HG03045 (cell line): ENCODE results near the gene ZC3H10.
"Not testable (repeated sequence)": the region's sequence is repeated elsewhere in the genome, so short reads cannot be mapped to it uniquely, and the experiment has no call there.

Experiments used
- ATAC-seq: cut with Tn5 transposase; IDR thresholded peaks from one replicate; pipeline ENCODE4 v1.9.1; 2021; ENCODE audit warnings: mild to moderate bottlenecking, moderate library complexity; ENCODE audit not compliant: unreplicated experiment

The ZC3H10 gene

GRCh38 chr12:56117778-56118687 lies at the start of gene ZC3H10:
Gene ZC3H10 (plus strand): TSS chr12:56118266. CDS start chr12:56120563, 2,297 bp downstream.
- peak; percentile 83 for ATAC-seq

- ATAC-seq = no peak
Measured at GRCh38 chr12:56071648-56072047, 46.4 kb upstream of the ZC3H10 start.

- no peak for ATAC-seq
Measured at GRCh38 chr12:56074396-56074795, 43.7 kb upstream of the ZC3H10 start.

GRCh38 chr12:56077966-56078365 lies 40.1 kb upstream of the ZC3H10 start:
- not testable (repeated sequence) for ATAC-seq

- no peak for ATAC-seq
Measured at GRCh38 chr12:56078427-56078826, 39.6 kb upstream of the ZC3H10 start.

- peak; percentile 58 for ATAC-seq
Measured at GRCh38 chr12:56078931-56079722, 38.9 kb upstream of the ZC3H10 start.

GRCh38 chr12:56079723-56080555 lies 38.1 kb upstream of the ZC3H10 start, which contains the start of gene ERBB3:
Gene ERBB3 (plus strand): TSS chr12:56080165. CDS start chr12:56080301, 136 bp downstream.
- ATAC-seq = no peak

- no peak for ATAC-seq
Measured at GRCh38 chr12:56080556-56081138, 37.4 kb upstream of the ZC3H10 start.

GRCh38 chr12:56081393-56082347 lies 36.4 kb upstream of the ZC3H10 start:
- ATAC-seq = no peak

GRCh38 chr12:56082382-56082781 lies 35.7 kb upstream of the ZC3H10 start:
- no peak for ATAC-seq

- ATAC-seq = no peak
Measured at GRCh38 chr12:56082967-56083366, 35.1 kb upstream of the ZC3H10 start.

GRCh38 chr12:56084958-56085543 lies 33.0 kb upstream of the ZC3H10 start:
- ATAC-seq = no peak

- no peak for ATAC-seq
Measured at GRCh38 chr12:56086096-56086495, 32.0 kb upstream of the ZC3H10 start.

- no peak for ATAC-seq
Measured at GRCh38 chr12:56086608-56087007, 31.5 kb upstream of the ZC3H10 start.

- ATAC-seq = no peak
Measured at GRCh38 chr12:56087220-56087619, 30.8 kb upstream of the ZC3H10 start.

- ATAC-seq = no peak
Measured at GRCh38 chr12:56097738-56098137, 20.3 kb upstream of the ZC3H10 start.

GRCh38 chr12:56098592-56098991 lies 19.5 kb upstream of the ZC3H10 start:
- ATAC-seq = no peak

GRCh38 chr12:56099787-56100186 lies 18.3 kb upstream of the ZC3H10 start:
- ATAC-seq = no peak

- ATAC-seq = no peak
Measured at GRCh38 chr12:56101045-56101444, 17.0 kb upstream of the ZC3H10 start.
